NCI-H2029 (cell line): ENCODE results near the gene NALF2.

Experiments
- DNase-seq: peaks from one replicate; lab custom pipeline; 2025; lab: John Stamatoyannopoulos, UW

The NALF2 gene

GRCh38 chrX:69530306-69530705 lies 26.2 kb downstream of the NALF2 start:
- DNase-seq: no peak

- no peak for DNase-seq
Measured at GRCh38 chrX:69531031-69531755, 27.1 kb downstream of the NALF2 start.

GRCh38 chrX:69535661-69536060 lies 31.5 kb downstream of the NALF2 start:
- DNase-seq: peak; percentile 34

- peak; percentile 27 for DNase-seq
Measured at GRCh38 chrX:69538321-69538876, 34.3 kb downstream of the NALF2 start.

- peak; percentile 23 for DNase-seq
Measured at GRCh38 chrX:69539437-69539836, 35.3 kb downstream of the NALF2 start.

GRCh38 chrX:69541956-69542355 lies 37.8 kb downstream of the NALF2 start:
- no peak for DNase-seq

- DNase-seq: no peak
Measured at GRCh38 chrX:69543572-69543971, 39.4 kb downstream of the NALF2 start.

- DNase-seq: no peak
Measured at GRCh38 chrX:69546417-69546816, 42.3 kb downstream of the NALF2 start.

GRCh38 chrX:69546978-69547377 lies 42.9 kb downstream of the NALF2 start:
- no peak for DNase-seq

GRCh38 chrX:69551421-69552009 lies 47.4 kb downstream of the NALF2 start:
- DNase-seq: no peak

- DNase-seq: no peak
Measured at GRCh38 chrX:69552512-69552911, 48.4 kb downstream of the NALF2 start.
